Liver (tissue), 9 donors: Measurements from ENCODE around the gene ACKR2. TPM values are rescaled to one million over a fixed set of nuclear protein-coding genes. Genes with fewer than 3 reads are reported as not detected.

Source experiments
- DNase-seq: peaks from one replicate; pipeline ENCODE4 v3.0.0-alpha.2; 2017; ENCODE audit warnings: low spot score
- H3K27ac ChIP-seq, 2 donors: one replicate each; pipeline ENCODE4 v1.7.0; 2013; ENCODE audit warnings: inconsistent platforms in 2 of 2, low read length in 2 of 2, control low read depth in 1 of 2, low read depth in 1 of 2, mild to moderate bottlenecking in 1 of 2
- H3K27me3 ChIP-seq, 4 donors: one replicate each; pipeline versions ENCODE4 v1.6.1 to v1.7.0; 2013; ENCODE audit warnings: low read length in 3 of 4, inconsistent platforms in 1 of 4, mild to moderate bottlenecking in 1 of 4, moderate library complexity in 1 of 4; ENCODE audit not compliant: control insufficient read depth in 4 of 4, insufficient read depth in 4 of 4
- H3K36me3 ChIP-seq, 4 donors: one replicate each; pipeline versions ENCODE4 v1.6.1 to v1.7.0; 2013; ENCODE audit warnings: low read length in 3 of 4, mild to moderate bottlenecking in 3 of 4, low read depth in 1 of 4, moderate library complexity in 1 of 4; ENCODE audit not compliant: control insufficient read depth in 4 of 4, insufficient read depth in 3 of 4
- H3K4me1 ChIP-seq, 4 donors: one replicate each; pipeline versions ENCODE4 v1.6.1 to v1.7.0; 2013; ENCODE audit warnings: low read length in 3 of 4, mild to moderate bottlenecking in 3 of 4, moderate library complexity in 1 of 4; ENCODE audit not compliant: control insufficient read depth in 4 of 4, insufficient read depth in 4 of 4
- H3K4me3 ChIP-seq, 3 donors: one replicate each; pipeline versions ENCODE4 v1.6.1 to v1.7.0; 2013; ENCODE audit warnings: low read length in 3 of 3, control low read depth in 1 of 3, low read depth in 1 of 3, mild to moderate bottlenecking in 1 of 3
- H3K9ac ChIP-seq, 2 donors: one replicate each; pipeline ENCODE4 v1.7.0; 2013; ENCODE audit warnings: low read length in 2 of 2, mild to moderate bottlenecking in 2 of 2, moderate library complexity in 2 of 2, control low read depth in 1 of 2, low read depth in 1 of 2
- H3K9me3 ChIP-seq, 4 donors: one replicate each; pipeline versions ENCODE4 v1.6.1 to v1.7.0; 2013; ENCODE audit warnings: low read length in 3 of 4; ENCODE audit not compliant: control insufficient read depth in 4 of 4
- EGR1 ChIP-seq, 2 donors: IDR thresholded peaks; 2 replicates each; pipeline ENCODE4 v1.6.1; 2016 to 2018; ENCODE audit warnings: antibody characterized with exemption in 2 of 2, low read depth in 2 of 2
- FOXA1 ChIP-seq: IDR thresholded peaks from 2 replicates; pipeline ENCODE4 v1.6.1; 2016; ENCODE audit warnings: antibody characterized with exemption
- FOXA2 ChIP-seq: IDR thresholded peaks from 2 replicates; pipeline ENCODE4 v1.6.1; 2016; ENCODE audit warnings: antibody characterized with exemption
- GABPA ChIP-seq, 2 donors: IDR thresholded peaks in 1 of 2; conservative IDR thresholded peaks in 1 of 2; 2 replicates each; pipeline ENCODE4 v1.6.1; 2016; ENCODE audit warnings: antibody characterized with exemption in 2 of 2, mild to moderate bottlenecking in 1 of 2, moderate library complexity in 1 of 2
- HNF4A ChIP-seq, 2 donors: conservative IDR thresholded peaks; 2 replicates each; pipeline ENCODE4 v1.6.1; 2016; ENCODE audit warnings: antibody characterized with exemption in 2 of 2, mild to moderate bottlenecking in 2 of 2
- HNF4G ChIP-seq: IDR thresholded peaks from 2 replicates; pipeline ENCODE4 v1.6.1; 2016; ENCODE audit warnings: antibody characterized with exemption
- JUND ChIP-seq, 2 donors: IDR thresholded peaks; 2 replicates each; pipeline ENCODE4 v1.6.1; 2016; ENCODE audit warnings: antibody characterized with exemption in 2 of 2
- NR2F2 ChIP-seq: IDR thresholded peaks from 2 replicates; pipeline ENCODE4 v1.6.1; 2016; ENCODE audit warnings: antibody characterized with exemption
- RAD21 ChIP-seq, 2 donors: IDR thresholded peaks; 2 replicates each; pipeline ENCODE4 v1.6.1; 2016; ENCODE audit warnings: antibody characterized with exemption in 2 of 2, mild to moderate bottlenecking in 2 of 2
- RXRA ChIP-seq, 2 donors: IDR thresholded peaks; 2 replicates each; pipeline ENCODE4 v1.6.1; 2017 to 2018; ENCODE audit warnings: antibody characterized with exemption in 2 of 2, mild to moderate bottlenecking in 1 of 2
- SP1 ChIP-seq: IDR thresholded peaks from 2 replicates; pipeline ENCODE4 v1.6.1; 2018; ENCODE audit warnings: antibody characterized with exemption, mild to moderate bottlenecking
- TAF1 ChIP-seq: conservative IDR thresholded peaks from 2 replicates; pipeline ENCODE4 v1.6.1; 2016; ENCODE audit warnings: antibody characterized with exemption, mild to moderate bottlenecking
- YY1 ChIP-seq: IDR thresholded peaks from 2 replicates; pipeline ENCODE4 v1.6.1; 2016; ENCODE audit warnings: antibody characterized with exemption, mild to moderate bottlenecking
- WGBS: extraction: QIAGEN DNeasy Blood & Tissue Kit; methylation state at CpG from one replicate; pipeline ENCODE4 v1.1.7; 2013; 5-methylcytosine and 5-hydroxymethylcytosine counted together
- polyA plus RNA-seq, 2 donors: library from polyadenylated mRNA; stranded (reverse) in 1 of 2; unstranded in 1 of 2; fragments of 200-250 nt in 1 of 2; fragments of >200 nt in 1 of 2; fragmentation: Nextera tagmentation in 1 of 2; extraction: Ambion mirVana in 1 of 2; gene quantifications; one replicate each; pipeline versions ENCODE4 v1.2.1 to v1.2.3, GENCODE V29; 2013 to 2015
- total RNA-seq, 2 donors: library from RNA; depleted of rRNA; stranded (reverse); fragments of >200 nt; gene quantifications; one replicate each; pipeline ENCODE4 v1.2.3, GENCODE V29; 2014
- TF ChIP-seq, protein P1 (sequence below): IDR thresholded peaks from 2 replicates; pipeline ENCODE4 v1.6.1; 2016; ENCODE audit warnings: antibody characterized with exemption
- TF ChIP-seq, protein P2 (sequence below): fragments of 150-350 bp; IDR thresholded peaks from 2 replicates; pipeline ENCODE4 v1.5.1; 2017; ENCODE audit warnings: improper control_type of control experiment, low read depth, low read length; ENCODE audit not compliant: missing input control
- TF ChIP-seq, protein P3 (sequence below): IDR thresholded peaks from 2 replicates; pipeline ENCODE4 v1.6.1; 2016; ENCODE audit warnings: antibody characterized with exemption
- TF ChIP-seq, protein P4 (sequence below): IDR thresholded peaks from 2 replicates; pipeline ENCODE4 v1.6.1; 2016; ENCODE audit warnings: antibody characterized with exemption, mild to moderate bottlenecking
- TF ChIP-seq, protein P5 (sequence below): IDR thresholded peaks from 2 replicates; pipeline ENCODE4 v1.6.1; 2016; ENCODE audit warnings: antibody characterized with exemption
- donor health status: healthy.
- donor health status: healthy.
- donor health status: healthy.
- donor health status: healthy.
- donor health status: healthy.

The ACKR2 gene
- total and polyA plus RNA-seq, 4 donors, result 7.3 to 19.3 (median 10.8) TPM

DNA sequence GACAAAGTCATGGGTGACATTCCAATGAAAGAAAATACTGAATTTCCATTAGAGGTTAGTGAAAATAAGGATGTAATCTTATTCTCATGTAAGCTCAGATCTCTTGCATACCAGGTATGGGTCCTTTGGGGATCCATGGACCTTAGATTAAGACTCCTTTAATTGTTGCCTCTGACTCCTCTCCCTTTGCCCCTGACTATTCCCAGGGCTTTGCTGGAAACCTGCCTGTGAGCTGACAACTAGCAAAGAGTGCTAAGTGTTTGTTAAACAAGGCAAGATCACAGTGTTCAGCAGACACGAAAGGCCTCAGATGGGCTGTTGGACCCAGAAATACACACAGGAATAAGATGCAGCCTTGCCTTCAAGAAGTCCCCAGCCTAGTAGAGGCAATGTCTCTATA lies 32.1 kb downstream of the ACKR2 start:
- Histone ChIP-seq H3K27ac (peak overlapping the region in 1 of 2 donors; percentile 12), H3K36me3 (no peaks in the 10 kb centered on the region), H3K27me3 (no peaks in the 10 kb centered on the region), H3K4me1 (peaks cover 8 to 24% (median 16%) of the 10 kb centered on the region in 4 donors), H3K4me3 (no peak overlapping the region), H3K9me3 (no peaks in the 10 kb centered on the region), H3K9ac (no peak overlapping the region)
- no peak for DNase-seq
- TF ChIP-seq JUND (IDR thresholded peaks at IDR 0.05) (peak in 1 of 2 donors; percentile 58), FOXA1 (no peak), NR2F2 (no peak), GABPA (IDR thresholded peaks at IDR 0.05 in 1 of 2, conservative IDR thresholded peaks at IDR 0.05 in 1 of 2) (no peak), FOXA2 (no peak), EGR1 (IDR thresholded peaks at IDR 0.05; ENCODE audit: low read depth in 2 of 2) (no peak)
- TF ChIP-seq, protein P1, sequence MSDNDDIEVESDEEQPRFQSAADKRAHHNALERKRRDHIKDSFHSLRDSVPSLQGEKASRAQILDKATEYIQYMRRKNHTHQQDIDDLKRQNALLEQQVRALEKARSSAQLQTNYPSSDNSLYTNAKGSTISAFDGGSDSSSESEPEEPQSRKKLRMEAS, result no peak
- TF ChIP-seq, protein P2, sequence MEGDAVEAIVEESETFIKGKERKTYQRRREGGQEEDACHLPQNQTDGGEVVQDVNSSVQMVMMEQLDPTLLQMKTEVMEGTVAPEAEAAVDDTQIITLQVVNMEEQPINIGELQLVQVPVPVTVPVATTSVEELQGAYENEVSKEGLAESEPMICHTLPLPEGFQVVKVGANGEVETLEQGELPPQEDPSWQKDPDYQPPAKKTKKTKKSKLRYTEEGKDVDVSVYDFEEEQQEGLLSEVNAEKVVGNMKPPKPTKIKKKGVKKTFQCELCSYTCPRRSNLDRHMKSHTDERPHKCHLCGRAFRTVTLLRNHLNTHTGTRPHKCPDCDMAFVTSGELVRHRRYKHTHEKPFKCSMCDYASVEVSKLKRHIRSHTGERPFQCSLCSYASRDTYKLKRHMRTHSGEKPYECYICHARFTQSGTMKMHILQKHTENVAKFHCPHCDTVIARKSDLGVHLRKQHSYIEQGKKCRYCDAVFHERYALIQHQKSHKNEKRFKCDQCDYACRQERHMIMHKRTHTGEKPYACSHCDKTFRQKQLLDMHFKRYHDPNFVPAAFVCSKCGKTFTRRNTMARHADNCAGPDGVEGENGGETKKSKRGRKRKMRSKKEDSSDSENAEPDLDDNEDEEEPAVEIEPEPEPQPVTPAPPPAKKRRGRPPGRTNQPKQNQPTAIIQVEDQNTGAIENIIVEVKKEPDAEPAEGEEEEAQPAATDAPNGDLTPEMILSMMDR, result no peak
- WGBS, result 51% methylated on average over 1 of the region's 1 CpG

DNA sequence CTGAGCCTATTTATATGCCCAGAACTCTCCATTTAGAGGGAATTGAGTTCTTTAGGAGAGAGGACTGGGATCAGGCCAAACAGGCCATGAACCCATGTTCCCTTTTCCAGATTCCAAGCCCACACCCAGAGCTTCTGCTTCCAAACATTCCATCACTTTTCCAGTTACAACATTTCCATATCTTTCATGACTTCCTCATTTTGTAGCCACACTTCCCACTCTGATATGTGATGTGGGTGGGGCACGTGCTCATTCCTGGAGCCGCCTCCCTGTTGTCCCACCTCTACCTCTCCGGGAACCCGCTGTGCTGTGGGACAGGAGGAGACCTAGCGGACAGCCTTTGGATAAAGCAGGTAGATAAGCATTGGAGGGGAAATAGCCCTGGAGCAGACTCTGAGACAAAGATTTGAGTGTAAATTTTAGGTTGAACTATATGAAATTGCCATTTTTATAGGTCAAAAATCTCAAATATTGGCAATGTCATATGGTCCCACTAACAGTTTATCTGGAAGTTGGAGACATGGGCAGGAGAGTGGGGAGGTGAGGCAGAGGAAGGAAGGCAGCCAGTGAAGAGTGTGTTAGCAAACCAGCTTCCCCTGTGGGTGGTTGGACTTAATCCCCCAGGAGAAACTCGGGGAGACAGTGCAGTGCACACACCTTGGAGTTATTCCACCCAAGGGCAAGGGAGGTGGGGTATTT lies 34.6 kb downstream of the ACKR2 start:
- Histone ChIP-seq H3K27ac (peak overlapping the region in 1 of 2 donors; percentile 72), H3K36me3 (no peaks in the 10 kb centered on the region), H3K4me1 (peaks cover 19 to 37% (median 27%) of the 10 kb centered on the region in 4 donors), H3K9ac (peak overlapping the region in 1 of 2 donors; percentile 29), H3K9me3 (no peaks in the 10 kb centered on the region), H3K27me3 (no peaks in the 10 kb centered on the region), H3K4me3 (no peak overlapping the region)
- WGBS, result 79% methylated on average over 6 of the region's 6 CpGs
- TF ChIP-seq NR2F2, result peak; percentile 97
- TF ChIP-seq GABPA (IDR thresholded peaks at IDR 0.05 in 1 of 2, conservative IDR thresholded peaks at IDR 0.05 in 1 of 2), result no peak
- peak; percentile 40 to 66 for TF ChIP-seq EGR1 (IDR thresholded peaks at IDR 0.05; ENCODE audit: low read depth in 2 of 2)
- TF ChIP-seq, protein P3, sequence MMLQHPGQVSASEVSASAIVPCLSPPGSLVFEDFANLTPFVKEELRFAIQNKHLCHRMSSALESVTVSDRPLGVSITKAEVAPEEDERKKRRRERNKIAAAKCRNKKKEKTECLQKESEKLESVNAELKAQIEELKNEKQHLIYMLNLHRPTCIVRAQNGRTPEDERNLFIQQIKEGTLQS, result no peak
- TF ChIP-seq SP1, result peak; percentile 85
- TF ChIP-seq FOXA2, result no peak
- TF ChIP-seq YY1, result peak; percentile 42
- TF ChIP-seq JUND (IDR thresholded peaks at IDR 0.05), result no peak
- TF ChIP-seq RAD21 (IDR thresholded peaks at IDR 0.05), result peak in 1 of 2 donors; percentile 23
- TF ChIP-seq, protein P2, result no peak
- no peak for TF ChIP-seq FOXA1
- TF ChIP-seq, protein P1, result peak; percentile 25
- TF ChIP-seq, protein P4, sequence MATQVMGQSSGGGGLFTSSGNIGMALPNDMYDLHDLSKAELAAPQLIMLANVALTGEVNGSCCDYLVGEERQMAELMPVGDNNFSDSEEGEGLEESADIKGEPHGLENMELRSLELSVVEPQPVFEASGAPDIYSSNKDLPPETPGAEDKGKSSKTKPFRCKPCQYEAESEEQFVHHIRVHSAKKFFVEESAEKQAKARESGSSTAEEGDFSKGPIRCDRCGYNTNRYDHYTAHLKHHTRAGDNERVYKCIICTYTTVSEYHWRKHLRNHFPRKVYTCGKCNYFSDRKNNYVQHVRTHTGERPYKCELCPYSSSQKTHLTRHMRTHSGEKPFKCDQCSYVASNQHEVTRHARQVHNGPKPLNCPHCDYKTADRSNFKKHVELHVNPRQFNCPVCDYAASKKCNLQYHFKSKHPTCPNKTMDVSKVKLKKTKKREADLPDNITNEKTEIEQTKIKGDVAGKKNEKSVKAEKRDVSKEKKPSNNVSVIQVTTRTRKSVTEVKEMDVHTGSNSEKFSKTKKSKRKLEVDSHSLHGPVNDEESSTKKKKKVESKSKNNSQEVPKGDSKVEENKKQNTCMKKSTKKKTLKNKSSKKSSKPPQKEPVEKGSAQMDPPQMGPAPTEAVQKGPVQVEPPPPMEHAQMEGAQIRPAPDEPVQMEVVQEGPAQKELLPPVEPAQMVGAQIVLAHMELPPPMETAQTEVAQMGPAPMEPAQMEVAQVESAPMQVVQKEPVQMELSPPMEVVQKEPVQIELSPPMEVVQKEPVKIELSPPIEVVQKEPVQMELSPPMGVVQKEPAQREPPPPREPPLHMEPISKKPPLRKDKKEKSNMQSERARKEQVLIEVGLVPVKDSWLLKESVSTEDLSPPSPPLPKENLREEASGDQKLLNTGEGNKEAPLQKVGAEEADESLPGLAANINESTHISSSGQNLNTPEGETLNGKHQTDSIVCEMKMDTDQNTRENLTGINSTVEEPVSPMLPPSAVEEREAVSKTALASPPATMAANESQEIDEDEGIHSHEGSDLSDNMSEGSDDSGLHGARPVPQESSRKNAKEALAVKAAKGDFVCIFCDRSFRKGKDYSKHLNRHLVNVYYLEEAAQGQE, result peak; percentile 76
- no peak for TF ChIP-seq HNF4G
- peak; percentile 26 to 50 for TF ChIP-seq HNF4A (conservative IDR thresholded peaks at IDR 0.05)
- TF ChIP-seq RXRA (IDR thresholded peaks at IDR 0.05), result peak; percentile 67 to 84
- TF ChIP-seq, protein P5, sequence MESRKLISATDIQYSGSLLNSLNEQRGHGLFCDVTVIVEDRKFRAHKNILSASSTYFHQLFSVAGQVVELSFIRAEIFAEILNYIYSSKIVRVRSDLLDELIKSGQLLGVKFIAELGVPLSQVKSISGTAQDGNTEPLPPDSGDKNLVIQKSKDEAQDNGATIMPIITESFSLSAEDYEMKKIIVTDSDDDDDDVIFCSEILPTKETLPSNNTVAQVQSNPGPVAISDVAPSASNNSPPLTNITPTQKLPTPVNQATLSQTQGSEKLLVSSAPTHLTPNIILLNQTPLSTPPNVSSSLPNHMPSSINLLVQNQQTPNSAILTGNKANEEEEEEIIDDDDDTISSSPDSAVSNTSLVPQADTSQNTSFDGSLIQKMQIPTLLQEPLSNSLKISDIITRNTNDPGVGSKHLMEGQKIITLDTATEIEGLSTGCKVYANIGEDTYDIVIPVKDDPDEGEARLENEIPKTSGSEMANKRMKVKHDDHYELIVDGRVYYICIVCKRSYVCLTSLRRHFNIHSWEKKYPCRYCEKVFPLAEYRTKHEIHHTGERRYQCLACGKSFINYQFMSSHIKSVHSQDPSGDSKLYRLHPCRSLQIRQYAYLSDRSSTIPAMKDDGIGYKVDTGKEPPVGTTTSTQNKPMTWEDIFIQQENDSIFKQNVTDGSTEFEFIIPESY, result no peak
- no peak for TF ChIP-seq TAF1
- no peak for DNase-seq
